Measurements from ENCODE around the gene TMEM250. TPM values are rescaled to one million over a fixed set of nuclear protein-coding genes. Genes with fewer than 3 reads are reported as not detected.
"Not testable (repeated sequence)": the region's sequence is repeated elsewhere in the genome, so short reads cannot be mapped to it uniquely, and the experiment has no call there.

Gene TMEM250
- total RNA-seq, 1 donor from 2014 or later: 24.0 TPM

- Histone ChIP-seq H3K27ac (ENCODE audit: low read depth, low read length) (no peak overlapping the region), H3K4me3 (ENCODE audit: low read length in 3 of 3) (no peak overlapping the region), H3K9ac (ENCODE audit: low read depth in 1 of 3, low read length in 3 of 3) (peak overlapping the region in 1 of 3 donors; percentile 25), H3K4me1 (ENCODE audit: control insufficient read depth in 3 of 3, insufficient read depth in 3 of 3, low read length in 3 of 3) (peaks cover 44 to 83% (median 58%) of the 10 kb centered on the region in 3 donors), H3K36me3 (ENCODE audit: control insufficient read depth in 3 of 3, insufficient read depth in 3 of 3, low read length in 3 of 3) (no peaks in the 10 kb centered on the region), H3K9me3 (ENCODE audit: control insufficient read depth in 3 of 3, low read length in 3 of 3) (no peaks in the 10 kb centered on the region), H3K27me3 (ENCODE audit: control insufficient read depth in 3 of 3, insufficient read depth in 3 of 3, low read length in 3 of 3) (peaks cover 0 to 15% (median 2%) of the 10 kb centered on the region in 3 donors)
Measured at GRCh38 chr9:136107155-136107952, 11.3 kb downstream of the TMEM250 start.

- H3K4me3 ChIP-seq (ENCODE audit: low read length in 3 of 3): peak overlapping the region in 1 of 3 donors; percentile 19
Measured at GRCh38 chr9:136105398-136106135, 13.1 kb downstream of the TMEM250 start.

GRCh38 chr9:136104916-136105315, 13.8 kb downstream of the TMEM250 start:
- peak overlapping the region in 2 of 3 donors; percentile 23 to 60 for H3K9ac ChIP-seq (ENCODE audit: low read depth in 1 of 3, low read length in 3 of 3)
- H3K36me3 ChIP-seq (ENCODE audit: control insufficient read depth in 3 of 3, insufficient read depth in 3 of 3, low read length in 3 of 3): no peaks in the 10 kb centered on the region
- no peaks in the 10 kb centered on the region for H3K9me3 ChIP-seq (ENCODE audit: control insufficient read depth in 3 of 3, low read length in 3 of 3)
- H3K27ac ChIP-seq (ENCODE audit: low read depth, low read length): no peak overlapping the region
- peak overlapping the region in 1 of 3 donors; percentile 19 for H3K4me3 ChIP-seq (ENCODE audit: low read length in 3 of 3)
- H3K27me3 ChIP-seq (ENCODE audit: control insufficient read depth in 3 of 3, insufficient read depth in 3 of 3, low read length in 3 of 3): peaks cover 0 to 21% (median 7%) of the 10 kb centered on the region in 3 donors
- H3K4me1 ChIP-seq (ENCODE audit: control insufficient read depth in 3 of 3, insufficient read depth in 3 of 3, low read length in 3 of 3): peaks cover 37 to 64% (median 46%) of the 10 kb centered on the region in 3 donors

More at GRCh38 chr9:136105398-136106135, 13.1 kb downstream of the TMEM250 start:
- H3K27me3 ChIP-seq (ENCODE audit: control insufficient read depth in 3 of 3, insufficient read depth in 3 of 3, low read length in 3 of 3): peaks cover 0 to 21% (median 5%) of the 10 kb centered on the region in 3 donors
- peak overlapping the region in 1 of 3 donors; percentile 60 for H3K9ac ChIP-seq (ENCODE audit: low read depth in 1 of 3, low read length in 3 of 3)
- H3K27ac ChIP-seq (ENCODE audit: low read depth, low read length): no peak overlapping the region
- H3K36me3 ChIP-seq (ENCODE audit: control insufficient read depth in 3 of 3, insufficient read depth in 3 of 3, low read length in 3 of 3): no peaks in the 10 kb centered on the region
- H3K4me1 ChIP-seq (ENCODE audit: control insufficient read depth in 3 of 3, insufficient read depth in 3 of 3, low read length in 3 of 3): peaks cover 43 to 71% (median 53%) of the 10 kb centered on the region in 3 donors
- H3K9me3 ChIP-seq (ENCODE audit: control insufficient read depth in 3 of 3, low read length in 3 of 3): no peaks in the 10 kb centered on the region

GRCh38 chr9:136104488-136104800, 14.2 kb downstream of the TMEM250 start:
- no peaks in the 10 kb centered on the region for H3K9me3 ChIP-seq (ENCODE audit: control insufficient read depth in 3 of 3, low read length in 3 of 3)
- no peak overlapping the region for H3K4me3 ChIP-seq (ENCODE audit: low read length in 3 of 3)
- peak overlapping the region in 1 of 3 donors; percentile 23 for H3K9ac ChIP-seq (ENCODE audit: low read depth in 1 of 3, low read length in 3 of 3)
- H3K36me3 ChIP-seq (ENCODE audit: control insufficient read depth in 3 of 3, insufficient read depth in 3 of 3, low read length in 3 of 3): no peaks in the 10 kb centered on the region
- H3K27ac ChIP-seq (ENCODE audit: low read depth, low read length): no peak overlapping the region
- H3K4me1 ChIP-seq (ENCODE audit: control insufficient read depth in 3 of 3, insufficient read depth in 3 of 3, low read length in 3 of 3): peaks cover 32 to 60% (median 45%) of the 10 kb centered on the region in 3 donors
- peaks cover 0 to 21% (median 8%) of the 10 kb centered on the region in 3 donors for H3K27me3 ChIP-seq (ENCODE audit: control insufficient read depth in 3 of 3, insufficient read depth in 3 of 3, low read length in 3 of 3)

- no peak overlapping the region for H3K27ac ChIP-seq (ENCODE audit: low read depth, low read length)
- H3K27me3 ChIP-seq (ENCODE audit: control insufficient read depth in 3 of 3, insufficient read depth in 3 of 3, low read length in 3 of 3): peaks cover 0 to 21% (median 10%) of the 10 kb centered on the region in 3 donors
- peaks cover 27 to 57% (median 40%) of the 10 kb centered on the region in 3 donors for H3K4me1 ChIP-seq (ENCODE audit: control insufficient read depth in 3 of 3, insufficient read depth in 3 of 3, low read length in 3 of 3)
- no peak overlapping the region for H3K4me3 ChIP-seq (ENCODE audit: low read length in 3 of 3)
- H3K9me3 ChIP-seq (ENCODE audit: control insufficient read depth in 3 of 3, low read length in 3 of 3): no peaks in the 10 kb centered on the region
- no peak overlapping the region for H3K9ac ChIP-seq (ENCODE audit: low read depth in 1 of 3, low read length in 3 of 3)
- H3K36me3 ChIP-seq (ENCODE audit: control insufficient read depth in 3 of 3, insufficient read depth in 3 of 3, low read length in 3 of 3): no peaks in the 10 kb centered on the region
Measured at GRCh38 chr9:136103651-136104487, 14.8 kb downstream of the TMEM250 start.

- H3K4me1 ChIP-seq (ENCODE audit: control insufficient read depth in 3 of 3, insufficient read depth in 3 of 3, low read length in 3 of 3): peaks cover 25 to 41% (median 26%) of the 10 kb centered on the region in 3 donors
Measured at GRCh38 chr9:136101615-136102074, 17.0 kb downstream of the TMEM250 start.

GRCh38 chr9:136100700-136101614, 17.7 kb downstream of the TMEM250 start:
- Histone ChIP-seq H3K4me3 (ENCODE audit: low read length in 3 of 3) (no peak overlapping the region), H3K27me3 (ENCODE audit: control insufficient read depth in 3 of 3, insufficient read depth in 3 of 3, low read length in 3 of 3) (peaks cover 0 to 21% (median 16%) of the 10 kb centered on the region in 3 donors), H3K36me3 (ENCODE audit: control insufficient read depth in 3 of 3, insufficient read depth in 3 of 3, low read length in 3 of 3) (no peaks in the 10 kb centered on the region), H3K9me3 (ENCODE audit: control insufficient read depth in 3 of 3, low read length in 3 of 3) (no peaks in the 10 kb centered on the region), H3K4me1 (ENCODE audit: control insufficient read depth in 3 of 3, insufficient read depth in 3 of 3, low read length in 3 of 3) (peaks cover 25 to 39% (median 26%) of the 10 kb centered on the region in 3 donors), H3K9ac (ENCODE audit: low read depth in 1 of 3, low read length in 3 of 3) (no peak overlapping the region), H3K27ac (ENCODE audit: low read depth, low read length) (no peak overlapping the region)

More at GRCh38 chr9:136101615-136102074, 17.0 kb downstream of the TMEM250 start:
- H3K36me3 ChIP-seq (ENCODE audit: control insufficient read depth in 3 of 3, insufficient read depth in 3 of 3, low read length in 3 of 3); H3K27ac ChIP-seq (ENCODE audit: low read depth, low read length); H3K4me3 ChIP-seq (ENCODE audit: low read length in 3 of 3); H3K9me3 ChIP-seq (ENCODE audit: control insufficient read depth in 3 of 3, low read length in 3 of 3); H3K9ac ChIP-seq (ENCODE audit: low read depth in 1 of 3, low read length in 3 of 3): not testable (repeated sequence)
- peaks cover 0 to 21% (median 16%) of the 10 kb centered on the region in 3 donors for H3K27me3 ChIP-seq (ENCODE audit: control insufficient read depth in 3 of 3, insufficient read depth in 3 of 3, low read length in 3 of 3)

- no peak overlapping the region for H3K27ac ChIP-seq (ENCODE audit: low read depth, low read length)
Measured at GRCh38 chr9:136099542-136099941, 19.1 kb downstream of the TMEM250 start.

More at GRCh38 chr9:136099542-136099941, 19.1 kb downstream of the TMEM250 start:
- Histone ChIP-seq H3K36me3 (ENCODE audit: control insufficient read depth in 3 of 3, insufficient read depth in 3 of 3, low read length in 3 of 3) (no peaks in the 10 kb centered on the region), H3K4me3 (ENCODE audit: low read length in 3 of 3) (no peak overlapping the region), H3K4me1 (ENCODE audit: control insufficient read depth in 3 of 3, insufficient read depth in 3 of 3, low read length in 3 of 3) (peaks cover 14 to 29% (median 16%) of the 10 kb centered on the region in 3 donors), H3K27me3 (ENCODE audit: control insufficient read depth in 3 of 3, insufficient read depth in 3 of 3, low read length in 3 of 3) (peaks cover 0 to 19% (median 16%) of the 10 kb centered on the region in 3 donors), H3K9ac (ENCODE audit: low read depth in 1 of 3, low read length in 3 of 3) (no peak overlapping the region), H3K9me3 (ENCODE audit: control insufficient read depth in 3 of 3, low read length in 3 of 3) (no peaks in the 10 kb centered on the region)

Data from skeletal muscle tissue (tissue), 4 donors.